Stimulated activated CD4-positive, alpha-beta T cell treated with anti-CD3 and anti-CD28 coated beads, Interleukin-1b, Interleukin-23, amount 100 ng/mL, for 4 hours (primary cell): Measurements from ENCODE around the gene AOAH.

Experiments used
- DNase-seq, 2 donors: peaks; one replicate each; pipeline ENCODE4 v3.0.0-alpha.2; 2020; ENCODE audit warnings: low read depth in 2 of 2

The AOAH gene

DNA sequence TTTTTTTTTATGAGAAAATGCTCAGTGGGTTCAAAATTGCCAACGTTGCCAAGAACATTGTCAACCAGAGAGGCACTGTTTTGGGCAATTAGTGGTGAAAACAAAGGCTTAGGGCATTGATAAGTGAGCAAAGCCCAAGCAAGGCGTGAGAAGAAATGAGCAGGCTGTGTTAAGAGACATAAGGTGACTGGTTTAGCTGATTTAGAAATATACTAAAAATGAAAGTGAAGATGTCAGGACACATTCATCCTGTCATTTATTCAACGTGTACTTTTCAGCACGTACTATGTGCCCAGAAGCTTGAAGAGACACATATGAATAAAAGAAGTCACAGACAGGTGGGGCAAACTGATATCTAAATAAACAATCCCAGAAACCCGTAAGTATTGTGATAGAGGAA lies 31.8 kb downstream of the AOAH start:
- DNase-seq, result no peak

DNA sequence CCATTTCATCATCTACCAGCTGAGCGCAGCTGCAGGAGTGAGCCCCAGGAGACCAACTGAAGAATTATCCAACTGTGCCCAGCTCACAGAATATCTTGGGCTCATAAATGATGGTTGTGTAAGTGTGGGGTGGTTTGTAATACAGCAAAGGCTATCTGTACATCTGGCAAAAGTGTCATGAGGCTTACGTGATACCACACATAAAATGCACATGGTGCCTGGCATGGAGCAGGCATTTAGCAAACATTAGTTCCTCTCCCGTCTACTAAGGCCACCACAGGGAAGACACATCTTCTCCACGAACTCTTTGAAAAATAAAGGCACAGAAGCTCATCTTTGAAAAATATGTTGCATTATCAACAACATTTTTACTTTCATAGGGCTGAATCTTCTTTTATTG lies 32.3 kb downstream of the AOAH start:
- no peak for DNase-seq

DNA sequence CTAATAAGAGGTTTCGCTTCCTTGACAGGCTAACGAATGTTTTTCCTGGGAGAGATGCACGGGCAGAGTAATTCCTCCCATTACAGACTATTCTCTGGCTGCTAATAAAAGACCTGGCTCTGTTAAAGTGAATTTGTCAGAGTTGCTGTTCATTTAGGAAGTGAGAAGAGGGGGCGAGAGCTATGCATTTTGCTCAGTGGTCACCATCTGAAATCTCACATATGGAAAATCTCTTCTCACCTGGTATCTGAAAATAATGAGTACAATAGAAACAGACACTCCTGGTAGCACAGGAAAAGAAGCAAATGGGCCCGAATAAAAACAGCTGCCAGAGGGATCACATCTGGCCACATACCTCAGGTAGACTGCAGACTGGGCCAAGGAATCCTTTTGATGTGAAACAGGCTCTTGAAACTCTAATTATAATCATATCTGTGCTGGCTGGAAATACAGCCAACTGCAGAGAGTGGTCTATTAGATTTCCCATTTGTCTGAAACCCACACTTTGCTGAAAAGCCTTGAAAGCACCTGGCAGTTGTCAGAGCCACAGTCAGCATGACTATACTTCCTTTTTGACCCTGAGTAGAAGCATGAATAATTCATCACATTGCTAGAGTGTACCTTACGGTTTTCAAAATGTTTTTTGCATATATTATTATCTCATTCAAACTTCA lies 33.6 kb downstream of the AOAH start:
- no peak for DNase-seq

DNA sequence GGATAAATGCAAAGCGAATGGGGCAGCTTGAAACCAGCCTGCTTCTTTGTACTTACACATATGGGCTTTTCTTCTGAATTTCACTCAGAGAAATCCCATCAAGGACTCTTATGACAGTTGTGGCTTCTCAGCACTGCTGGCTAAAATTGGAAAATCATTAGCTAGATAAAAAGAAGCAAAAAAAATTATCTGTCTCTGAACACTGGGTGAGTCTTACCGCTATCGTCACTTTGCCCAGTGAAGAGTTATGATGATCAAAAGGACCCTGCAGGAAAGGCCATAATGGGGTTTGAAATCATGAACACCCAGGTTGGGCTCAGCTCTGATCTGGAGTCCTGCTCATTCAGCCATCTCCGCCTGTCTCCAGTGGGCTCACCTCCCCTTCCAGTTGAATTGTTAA lies 34.3 kb downstream of the AOAH start:
- DNase-seq, result no peak

DNA sequence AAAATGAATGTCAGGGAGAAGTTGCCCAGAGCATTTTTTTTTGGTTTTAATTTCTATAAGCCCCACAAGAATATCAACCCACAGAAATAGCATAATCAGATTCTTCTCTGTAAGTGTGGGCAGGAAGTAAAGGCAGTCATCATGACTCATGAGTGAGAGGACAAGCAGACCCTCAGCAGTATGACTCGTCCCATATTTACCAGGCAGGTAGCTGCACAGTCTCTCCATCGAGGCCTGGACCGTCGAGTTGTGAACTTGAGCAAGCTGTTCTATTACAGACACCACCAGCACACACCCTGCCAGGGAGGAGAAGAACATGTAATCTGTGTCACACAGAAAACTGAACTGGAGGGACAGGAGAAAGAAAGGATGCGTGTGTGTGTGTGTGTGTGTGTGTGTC lies 37.8 kb downstream of the AOAH start:
- DNase-seq, result peak; percentile 14 to 25

DNA sequence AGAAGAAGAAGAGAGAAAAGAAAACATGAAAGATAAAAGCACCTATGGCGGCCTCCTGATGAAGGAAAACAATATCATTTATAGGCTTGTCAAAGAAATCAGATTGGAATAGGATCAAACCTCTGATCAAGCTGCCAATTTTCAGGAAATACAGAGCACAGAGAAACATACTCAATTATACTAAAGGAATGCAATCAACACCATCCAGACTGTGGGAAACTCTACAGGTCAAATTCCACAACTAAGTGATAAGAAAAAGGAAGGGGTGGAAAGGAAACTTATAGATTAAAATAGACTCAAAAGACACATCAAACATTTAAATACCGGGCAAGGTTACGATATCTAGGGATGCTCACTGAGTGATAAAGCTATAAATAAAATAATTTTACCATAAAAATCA lies 39.3 kb downstream of the AOAH start:
- DNase-seq, result no peak

DNA sequence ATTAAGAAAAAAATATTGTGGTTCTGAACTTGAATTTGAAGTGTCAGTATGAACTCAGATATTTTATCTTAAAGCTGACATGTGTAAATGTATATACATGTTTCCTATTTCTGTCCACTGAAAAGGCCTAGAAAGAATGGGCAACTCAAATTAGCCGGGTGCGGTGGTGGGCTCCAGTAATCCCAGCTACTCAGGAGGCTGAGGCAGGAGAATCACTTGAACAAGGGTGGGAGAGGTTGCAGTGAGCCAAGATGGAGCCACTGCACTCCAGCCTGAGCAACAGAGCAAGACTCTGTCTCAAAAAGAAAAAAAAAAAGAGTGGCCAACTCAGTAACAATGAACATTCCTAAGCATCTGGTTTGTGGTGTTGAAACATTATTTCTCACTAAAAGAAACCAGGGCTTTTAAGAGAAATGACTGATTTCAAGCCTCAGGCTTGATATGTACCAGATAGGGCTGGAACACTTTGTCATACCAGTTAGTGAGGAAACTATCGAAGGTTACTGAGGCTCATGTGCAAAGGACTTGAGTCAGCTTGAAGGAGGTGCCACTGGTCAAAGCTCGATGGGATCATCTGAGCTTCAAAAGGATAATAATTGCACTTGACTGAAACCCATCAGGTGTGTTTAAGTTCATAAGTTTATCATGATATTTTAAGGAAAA lies 40.5 kb downstream of the AOAH start:
- no peak for DNase-seq

DNA sequence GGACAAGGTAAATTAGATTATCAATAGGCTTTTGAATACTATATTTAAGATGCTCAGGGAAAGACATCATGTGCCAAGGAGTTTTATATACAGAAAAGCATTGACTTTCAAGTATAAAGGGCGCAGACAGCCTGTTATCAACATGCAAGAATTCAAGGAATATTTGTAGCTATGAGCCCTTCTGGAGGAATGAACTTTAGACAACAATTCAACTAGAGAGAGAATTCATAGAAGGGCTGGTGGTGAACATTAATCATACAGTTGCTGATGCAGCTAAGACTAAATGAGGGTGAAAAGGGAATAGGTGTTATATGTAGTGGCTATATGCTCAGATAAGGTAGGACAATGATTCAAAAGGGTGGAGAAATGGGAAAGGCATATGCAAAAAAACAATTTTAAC lies 41.2 kb downstream of the AOAH start:
- no peak for DNase-seq

DNA sequence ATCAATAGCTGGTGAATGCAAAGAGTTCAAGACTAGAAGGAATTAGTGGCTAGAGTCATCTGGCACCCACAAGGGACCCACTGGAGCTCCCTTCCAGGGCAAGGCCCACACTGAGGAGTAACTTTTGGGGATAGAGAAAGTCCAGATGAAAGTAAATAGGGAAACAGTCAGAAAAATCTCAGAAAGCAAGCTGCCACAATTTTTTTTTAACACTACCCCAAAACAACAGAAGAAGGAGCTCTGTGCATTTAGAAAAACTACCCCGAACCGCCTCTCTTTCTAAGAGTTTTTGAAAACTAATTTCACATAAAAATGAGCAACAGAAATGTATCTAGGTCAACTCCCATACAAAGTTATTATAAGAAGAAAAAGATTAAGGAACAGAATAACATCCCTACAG lies 42.2 kb downstream of the AOAH start:
- DNase-seq, result no peak

DNA sequence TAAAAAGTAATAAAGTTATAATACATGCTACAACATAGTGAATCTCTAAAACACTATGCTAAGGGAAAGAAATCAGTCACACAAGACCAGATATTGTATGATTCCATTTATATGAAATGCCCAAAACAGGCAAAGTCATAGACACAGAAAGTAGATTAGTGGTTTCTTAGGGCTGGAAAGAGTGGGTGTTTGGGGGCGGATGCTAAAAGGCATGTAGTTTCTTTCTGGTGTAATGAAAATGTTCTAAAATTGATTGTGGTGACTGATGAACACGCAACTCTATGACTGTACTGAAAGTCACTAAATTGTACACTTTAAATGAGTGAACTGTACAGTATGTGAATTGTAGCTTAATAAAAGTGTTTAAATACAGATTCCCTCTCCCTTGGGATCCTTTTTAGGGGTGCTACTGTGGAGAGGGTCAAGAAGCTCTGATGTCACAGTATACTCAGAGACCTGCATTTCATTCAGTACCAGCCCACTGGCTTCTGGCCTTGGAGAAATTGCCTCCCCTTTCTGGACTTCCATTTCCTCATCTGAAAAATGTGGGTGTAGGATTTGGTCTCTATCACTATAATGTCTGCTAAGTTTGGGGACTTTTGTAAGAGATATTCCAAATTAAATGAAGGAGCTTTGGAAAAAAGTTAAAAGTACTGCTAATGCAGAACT lies 46.4 kb downstream of the AOAH start:
- DNase-seq, result peak; percentile 47 to 56

DNA sequence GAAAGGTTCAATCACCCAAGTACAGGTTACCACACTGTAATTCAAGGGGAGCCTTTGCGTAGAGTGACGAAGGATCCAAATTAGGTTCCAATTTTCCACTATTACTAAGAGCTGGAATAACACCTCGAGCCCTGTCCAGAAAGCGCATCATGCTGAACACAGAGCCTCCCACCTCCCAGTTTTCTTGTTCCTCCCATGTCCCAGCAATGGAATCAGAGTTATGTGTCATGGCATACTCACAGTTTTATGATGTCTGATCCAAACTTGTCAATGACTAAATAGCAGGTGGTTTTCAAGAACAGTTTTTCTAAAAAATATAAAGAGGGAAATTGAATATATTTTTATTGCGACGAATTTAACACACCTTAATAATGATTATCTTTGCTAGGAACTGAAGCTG lies 50.6 kb downstream of the AOAH start:
- DNase-seq, result no peak

DNA sequence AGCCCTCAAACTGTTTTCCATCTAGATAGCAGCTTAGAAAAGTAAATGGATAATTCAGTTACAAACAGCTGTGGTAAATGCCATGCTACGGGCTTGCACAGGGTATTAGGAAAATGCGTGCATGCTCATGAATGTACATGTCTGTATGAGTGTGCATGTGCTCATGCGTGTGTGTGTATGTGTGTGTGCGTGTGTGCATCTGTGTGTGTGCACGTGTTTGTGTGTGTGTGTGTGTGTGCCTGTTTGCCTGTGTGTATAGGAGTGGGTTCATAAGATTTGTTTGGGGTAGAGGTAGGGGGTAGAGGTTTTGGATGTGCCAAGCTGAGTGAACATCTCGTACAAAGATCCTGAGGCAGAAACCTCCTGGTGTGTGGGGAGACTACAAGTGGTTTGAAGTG lies 52.9 kb downstream of the AOAH start:
- DNase-seq, result no peak

DNA sequence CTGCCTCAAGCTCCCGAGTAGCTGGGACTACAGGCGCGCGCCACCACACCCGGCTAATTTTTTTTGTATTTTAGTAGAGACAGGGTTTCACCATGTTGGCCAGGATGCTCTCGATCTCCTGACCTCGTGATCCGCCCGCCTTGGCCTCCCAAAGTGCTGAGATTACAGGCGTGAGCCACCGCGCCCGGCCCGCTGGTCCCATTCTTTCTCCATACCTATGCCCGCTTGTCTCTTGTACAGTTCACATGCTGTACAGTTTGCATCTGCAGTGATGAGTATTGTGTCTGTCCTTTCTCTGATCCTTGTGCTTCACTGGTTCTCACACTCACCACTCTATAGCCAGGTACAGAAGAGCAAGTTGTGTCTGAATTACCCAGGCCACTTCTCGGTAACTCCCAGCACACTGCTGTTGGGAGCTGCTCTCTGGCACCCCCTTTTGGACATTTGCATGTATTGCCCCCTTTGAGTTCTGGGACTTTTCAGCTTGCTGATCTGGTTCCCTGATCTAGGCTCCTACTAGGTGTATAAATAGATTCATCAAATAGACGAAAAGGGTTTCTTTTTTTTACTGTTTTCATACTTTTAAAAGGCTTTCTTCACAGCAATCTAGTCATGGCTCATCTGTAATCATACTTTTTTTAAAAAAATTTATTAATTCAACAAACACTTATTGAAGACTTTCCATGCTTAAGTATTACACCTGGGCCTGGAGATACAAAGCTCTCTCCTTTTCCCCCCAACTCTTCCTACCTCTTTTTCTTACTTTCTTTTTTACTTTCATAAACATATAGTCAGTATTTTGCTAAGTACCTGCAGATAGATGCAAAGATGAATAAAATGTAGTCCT lies 53.5 kb downstream of the AOAH start:
- peak; percentile 40 to 53 for DNase-seq

DNA sequence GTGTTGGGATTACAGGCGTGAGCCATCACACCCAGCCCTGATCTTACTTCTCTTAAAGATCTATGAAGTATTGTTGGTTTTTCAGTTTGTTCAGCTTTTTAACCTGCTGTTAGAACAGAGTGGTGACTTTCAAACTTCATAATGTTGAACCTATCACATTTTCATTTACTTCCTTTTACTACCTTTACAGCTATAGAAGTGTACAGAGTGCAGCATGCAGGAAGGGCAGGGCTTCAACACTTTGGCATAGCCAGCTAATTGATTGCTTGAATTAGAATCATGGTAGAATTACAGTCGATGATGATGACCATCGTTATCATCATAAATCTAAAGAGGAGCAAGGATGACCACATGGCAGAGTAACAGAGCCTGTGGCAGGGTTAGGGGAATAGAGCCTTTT lies 55.5 kb downstream of the AOAH start:
- no peak for DNase-seq

DNA sequence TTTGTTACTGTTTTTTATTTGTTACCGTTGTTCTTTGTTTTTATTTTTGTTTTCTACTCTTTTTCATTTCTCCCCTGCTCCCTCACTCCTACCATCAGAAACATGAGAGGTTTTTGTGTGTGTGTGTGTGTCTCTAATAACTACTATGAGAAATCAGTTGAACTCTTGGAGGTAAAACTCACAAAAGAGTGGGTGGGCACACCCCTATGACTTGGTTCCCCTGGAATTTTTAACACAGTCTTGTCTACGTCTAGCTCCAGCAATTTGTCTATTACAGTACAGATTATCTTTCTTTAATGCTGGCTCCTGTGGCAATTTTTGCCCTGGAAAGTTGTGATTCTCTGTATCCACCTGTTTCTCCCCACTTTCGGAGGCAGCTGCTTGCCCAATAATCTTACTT lies 56.2 kb downstream of the AOAH start:
- DNase-seq, result no peak

DNA sequence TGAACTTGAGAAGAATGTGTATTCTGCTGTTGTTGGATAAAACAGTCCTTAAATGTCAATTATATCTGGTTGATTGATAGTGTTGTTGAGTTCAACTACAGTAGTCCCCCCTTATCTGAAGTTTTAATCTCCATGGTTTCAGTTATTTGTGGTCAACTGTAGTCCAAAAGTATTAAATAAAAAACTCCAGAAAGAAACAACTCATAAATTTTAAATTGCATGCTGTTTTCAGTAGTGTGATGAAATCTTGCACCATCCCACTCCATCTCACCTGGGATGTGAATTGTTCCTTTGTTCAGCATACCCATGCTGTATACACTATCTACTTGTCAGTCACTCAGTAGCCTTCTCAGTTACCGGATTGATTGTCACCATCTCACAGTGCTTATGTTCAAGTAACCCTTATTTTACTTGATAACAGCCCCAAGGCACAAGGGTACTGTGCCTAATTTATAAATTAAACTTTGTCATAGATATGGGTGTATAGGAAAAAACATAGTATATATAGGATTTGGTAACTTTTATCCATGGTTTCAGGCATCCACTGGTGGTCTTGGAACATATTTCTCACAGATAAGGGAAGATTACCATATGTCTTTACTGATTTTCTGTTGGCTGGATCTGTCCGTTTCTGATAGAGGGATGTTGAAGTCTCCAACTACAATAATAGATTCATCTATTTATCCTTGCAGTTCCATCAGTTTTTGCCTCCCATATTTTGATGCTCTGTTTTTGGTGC lies 57.1 kb downstream of the AOAH start:
- DNase-seq, result no peak

DNA sequence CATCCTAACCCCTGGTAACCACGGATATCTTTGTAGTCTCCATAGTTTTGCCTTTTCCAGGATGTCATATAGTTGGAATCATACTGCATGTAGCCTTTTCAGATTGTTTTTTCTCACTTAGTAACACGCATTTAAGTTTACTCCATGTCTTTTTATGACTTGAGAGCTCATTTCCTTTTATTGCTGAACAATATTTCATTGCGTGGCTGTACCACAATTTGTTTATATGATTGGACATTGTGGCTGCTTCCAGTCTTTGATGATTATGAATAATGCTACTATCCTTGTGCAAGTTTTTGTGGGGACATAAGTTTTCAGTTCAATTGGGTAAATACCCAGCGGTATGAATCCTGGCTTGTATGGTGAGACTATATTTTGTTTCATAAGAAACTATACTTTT lies 60.8 kb downstream of the AOAH start:
- DNase-seq, result no peak

DNA sequence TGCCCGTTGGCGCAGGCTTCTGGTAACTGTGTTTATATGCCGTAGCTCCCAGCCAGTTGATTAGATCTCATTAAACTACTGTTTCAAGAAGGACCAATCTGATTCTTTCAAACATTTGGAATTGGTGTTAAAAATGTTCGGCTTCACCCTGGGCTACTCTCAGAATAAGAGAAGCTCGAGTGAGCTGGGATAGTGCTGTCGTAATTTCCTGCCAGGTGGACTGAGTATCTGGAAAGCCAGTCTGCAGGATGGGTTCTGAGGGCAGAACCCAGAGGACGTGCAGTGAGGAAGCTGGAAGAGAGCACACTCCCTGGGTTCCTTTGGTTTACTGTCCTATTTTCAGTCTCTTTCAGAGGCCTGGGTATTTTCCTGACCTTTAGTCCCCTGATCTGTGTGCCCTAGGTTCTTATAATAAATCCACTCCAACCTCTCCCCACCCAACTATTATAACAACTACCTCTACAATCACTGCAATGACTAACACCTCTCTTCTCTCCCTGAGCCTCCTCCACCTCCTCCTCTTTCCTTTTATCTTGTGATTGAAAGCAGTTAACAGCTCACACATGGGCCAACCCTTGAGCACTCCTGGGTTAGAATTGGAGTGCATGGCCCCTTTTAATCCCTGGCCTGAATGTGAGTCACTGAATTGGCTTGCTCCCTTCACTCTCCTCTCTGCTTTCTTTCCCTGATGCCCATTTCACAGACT lies 63.0 kb downstream of the AOAH start:
- no peak for DNase-seq

DNA sequence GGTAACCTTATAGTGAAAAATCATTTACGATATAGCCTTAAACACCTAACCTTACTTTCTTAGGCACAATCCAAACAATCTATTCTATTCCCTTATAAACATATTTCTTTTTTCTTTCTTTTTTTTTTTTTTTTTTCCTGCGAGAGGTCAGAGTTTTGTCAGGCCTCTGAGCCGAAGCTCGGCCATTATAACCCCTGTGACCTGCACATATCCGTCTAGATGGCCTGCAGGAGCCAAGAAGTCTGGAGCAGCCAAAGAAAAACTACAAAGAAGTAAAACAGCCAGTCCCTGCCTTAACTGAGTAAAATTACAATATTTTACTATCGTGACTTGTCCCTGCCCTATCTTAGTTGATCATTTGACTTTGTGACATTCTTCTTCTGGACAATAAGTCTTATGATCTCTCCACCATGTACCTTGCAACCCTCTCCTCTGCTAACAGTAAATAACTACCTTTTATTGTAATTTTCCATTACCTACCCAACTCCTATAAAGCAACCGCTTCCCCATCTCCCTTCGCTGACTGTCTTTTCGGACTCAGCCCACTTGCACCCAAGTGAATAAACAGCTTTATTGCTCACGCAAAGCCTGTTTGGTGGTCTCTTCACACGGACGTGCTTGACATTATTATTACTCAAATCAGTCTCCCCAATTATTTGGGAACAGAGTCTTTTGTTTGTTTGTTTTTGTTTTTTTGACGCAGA lies 64.5 kb downstream of the AOAH start:
- DNase-seq, result no peak

DNA sequence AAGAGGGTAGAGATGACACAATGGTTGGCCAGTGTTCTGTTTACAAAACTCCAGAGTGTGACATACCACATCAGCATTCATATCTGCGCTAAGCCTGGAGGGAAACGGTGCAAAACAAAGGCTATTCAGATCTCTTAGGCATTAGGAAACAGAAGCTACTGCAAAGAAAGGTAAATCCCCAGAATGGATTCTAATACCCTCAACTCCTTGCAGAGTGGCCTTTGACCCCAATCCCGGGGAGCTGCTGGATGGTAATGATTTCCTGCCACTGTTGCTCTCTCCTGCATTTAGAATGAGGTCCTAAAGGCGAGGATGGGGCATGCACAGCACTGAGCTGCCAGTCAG lies 65.2 kb downstream of the AOAH start:
- DNase-seq, result no peak
